Measurements from ENCODE around the gene GPR15LG. TPM values are rescaled to one million over a fixed set of nuclear protein-coding genes. Genes with fewer than 3 reads are reported as not detected.

GPR15LG gene
- total RNA-seq, 1 donor from 2014 or later = not detected

GRCh38 chr10:84201244-84201606 is 27.6 kb downstream of the GPR15LG start:
- TF ChIP-seq CTCF (IDR thresholded peaks at IDR 0.05; ENCODE audit: partially characterized antibody, unreplicated experiment) = no peak
- Mint-ChIP-seq H3K27ac (ENCODE audit: unreplicated experiment) (no peak overlapping the region), H3K9me3 (ENCODE audit: unreplicated experiment) (peaks cover 3% of the 10 kb centered on the region), H3K36me3 (ENCODE audit: unreplicated experiment) (no peaks in the 10 kb centered on the region), H3K27me3 (ENCODE audit: unreplicated experiment) (peaks cover 15% of the 10 kb centered on the region), H3K4me1 (ENCODE audit: low read depth, unreplicated experiment) (peaks cover 5% of the 10 kb centered on the region), H3K4me3 (ENCODE audit: unreplicated experiment) (no peak overlapping the region)
- DNase-seq = no peak

- DNase-seq = no peak
- H3K9me3 Mint-ChIP-seq (ENCODE audit: unreplicated experiment) = peaks cover 3% of the 10 kb centered on the region
- H3K27ac Mint-ChIP-seq (ENCODE audit: unreplicated experiment) = no peak overlapping the region
- no peak for TF ChIP-seq CTCF (IDR thresholded peaks at IDR 0.05; ENCODE audit: partially characterized antibody, unreplicated experiment)
- peaks cover 5% of the 10 kb centered on the region for H3K4me1 Mint-ChIP-seq (ENCODE audit: low read depth, unreplicated experiment)
- no peaks in the 10 kb centered on the region for H3K36me3 Mint-ChIP-seq (ENCODE audit: unreplicated experiment)
- H3K27me3 Mint-ChIP-seq (ENCODE audit: unreplicated experiment) = peaks cover 16% of the 10 kb centered on the region
- H3K4me3 Mint-ChIP-seq (ENCODE audit: unreplicated experiment) = no peak overlapping the region
Observed at GRCh38 chr10:84201682-84202081, 28.1 kb downstream of the GPR15LG start.

- Mint-ChIP-seq H3K4me3 (ENCODE audit: unreplicated experiment) (no peak overlapping the region), H3K36me3 (ENCODE audit: unreplicated experiment) (no peaks in the 10 kb centered on the region), H3K4me1 (ENCODE audit: low read depth, unreplicated experiment) (peaks cover 5% of the 10 kb centered on the region), H3K9me3 (ENCODE audit: unreplicated experiment) (peaks cover 3% of the 10 kb centered on the region), H3K27ac (ENCODE audit: unreplicated experiment) (no peak overlapping the region), H3K27me3 (ENCODE audit: unreplicated experiment) (peaks cover 12% of the 10 kb centered on the region)
- no peak for DNase-seq
- no peak for TF ChIP-seq CTCF (IDR thresholded peaks at IDR 0.05; ENCODE audit: partially characterized antibody, unreplicated experiment)
Observed at GRCh38 chr10:84202349-84202748, 28.7 kb downstream of the GPR15LG start.

DNA sequence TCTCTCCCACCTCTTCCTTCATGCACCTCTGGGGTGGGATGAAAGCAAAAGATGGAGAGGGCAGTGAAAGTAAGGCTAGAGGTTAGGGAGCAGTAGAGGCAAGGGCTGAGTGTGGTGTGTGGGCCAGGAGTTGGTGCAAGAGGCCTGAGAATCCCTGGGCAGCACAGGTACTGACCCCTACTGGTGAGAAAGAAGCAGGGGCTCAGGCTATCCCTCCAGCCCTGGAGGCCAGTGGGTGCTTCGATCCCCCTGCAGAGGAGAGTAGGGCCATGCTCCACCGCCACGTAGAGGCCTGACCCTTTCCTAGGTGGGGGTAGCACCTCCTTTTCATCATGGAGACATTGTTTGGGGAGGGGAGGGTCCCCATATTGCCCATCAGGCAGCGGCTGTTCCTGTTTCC is 30.5 kb downstream of the GPR15LG start:
- no peak for DNase-seq
- H3K36me3 Mint-ChIP-seq (ENCODE audit: unreplicated experiment) = no peaks in the 10 kb centered on the region

GRCh38 chr10:84204610-84205009 is 31.0 kb downstream of the GPR15LG start:
- no peak for DNase-seq
- Mint-ChIP-seq H3K4me1 (ENCODE audit: low read depth, unreplicated experiment) (peaks cover 5% of the 10 kb centered on the region), H3K9me3 (ENCODE audit: unreplicated experiment) (no peaks in the 10 kb centered on the region), H3K4me3 (ENCODE audit: unreplicated experiment) (no peak overlapping the region), H3K27ac (ENCODE audit: unreplicated experiment) (no peak overlapping the region), H3K27me3 (ENCODE audit: unreplicated experiment) (peaks cover 5% of the 10 kb centered on the region), H3K36me3 (ENCODE audit: unreplicated experiment) (no peaks in the 10 kb centered on the region)
- TF ChIP-seq CTCF (IDR thresholded peaks at IDR 0.05; ENCODE audit: partially characterized antibody, unreplicated experiment) = no peak

More for the DNA sequence above, 30.5 kb downstream of the GPR15LG start:
- Mint-ChIP-seq H3K27me3 (ENCODE audit: unreplicated experiment) (peaks cover 6% of the 10 kb centered on the region), H3K4me3 (ENCODE audit: unreplicated experiment) (no peak overlapping the region), H3K4me1 (ENCODE audit: low read depth, unreplicated experiment) (peaks cover 5% of the 10 kb centered on the region), H3K9me3 (ENCODE audit: unreplicated experiment) (peaks cover 2% of the 10 kb centered on the region), H3K27ac (ENCODE audit: unreplicated experiment) (no peak overlapping the region)
- TF ChIP-seq CTCF (IDR thresholded peaks at IDR 0.05; ENCODE audit: partially characterized antibody, unreplicated experiment) = peak; percentile 23
